Thyroid gland (tissue), 4 donors: ENCODE results near the gene ACYP1. TPM values are rescaled to one million over a fixed set of nuclear protein-coding genes. Genes with fewer than 3 reads are reported as not detected.

Experiments
- DNase-seq, 2 donors: peaks; one replicate each; pipeline ENCODE4 v3.0.0-alpha.2; 2019
- H3K27ac ChIP-seq, 3 donors: fragments of 200-600 bp; sonication (generic); 1 replicate in 2 of 3; 2 replicates in 1 of 3; pipeline ENCODE4 v1.5.1; 2016 to 2019; ENCODE audit warnings: mild to moderate bottlenecking in 1 of 3, moderate library complexity in 1 of 3
- H3K27me3 ChIP-seq: fragments of 200-600 bp; sonication (generic); one replicate; pipeline ENCODE4 v1.5.1; 2019
- H3K36me3 ChIP-seq, 2 donors: fragments of 200-600 bp; sonication (generic); one replicate each; pipeline ENCODE4 v1.5.1; 2016 to 2019
- H3K4me1 ChIP-seq, 2 donors: fragments of 200-600 bp; sonication (generic); one replicate each; pipeline ENCODE4 v1.5.1; 2017 to 2019
- H3K4me3 ChIP-seq, 3 donors: fragments of 200-600 bp; sonication (generic); replicated peaks in 1 of 3; 1 replicate in 2 of 3; 2 replicates in 1 of 3; pipeline ENCODE4 v1.5.1; 2016; ENCODE audit warnings: mild to moderate bottlenecking in 1 of 3
- H3K9me3 ChIP-seq: fragments of 200-600 bp; sonication (generic); one replicate; pipeline ENCODE4 v1.5.1; 2017
- POLR2A ChIP-seq, 2 donors: fragments of 450-650 bp; IDR thresholded peaks; one replicate each; pipeline ENCODE4 v1.6.1; 2017; ENCODE audit warnings: antibody characterized with exemption in 2 of 2, mild to moderate bottlenecking in 2 of 2, moderate library complexity in 1 of 2
- WGBS, 2 donors: methylation state at CpG; one replicate each; pipeline ENCODE4 v1.1.5; 2017; 5-methylcytosine and 5-hydroxymethylcytosine counted together
- intact Hi-C: fragments of 100-400 bp; cut with DNase I; formaldehyde crosslinking; loops from one replicate; pipeline ENCODE4 v1.15.1; 2023
- total RNA-seq, 4 donors: library from RNA; depleted of rRNA; stranded (reverse); fragments of >200 nt; gene quantifications; one replicate each; pipeline ENCODE4 v1.2.3, GENCODE V29; 2016
- TF ChIP-seq, protein P1 (sequence below), 6 experiments: fragments of 200-600 bp in 3 of 6; fragments of 450-650 bp in 3 of 6; sonication (generic) in 3 of 6; IDR thresholded peaks; one replicate each; pipeline ENCODE4 v1.5.1; 2016 to 2019; ENCODE audit warnings: antibody characterized with exemption in 6 of 6, mild to moderate bottlenecking in 2 of 6, inconsistent platforms in 1 of 6, moderate library complexity in 1 of 6

Gene ACYP1
- total RNA-seq, 4 donors from 2014 or later: 24.0 to 48.8 (median 36.1) TPM

DNA sequence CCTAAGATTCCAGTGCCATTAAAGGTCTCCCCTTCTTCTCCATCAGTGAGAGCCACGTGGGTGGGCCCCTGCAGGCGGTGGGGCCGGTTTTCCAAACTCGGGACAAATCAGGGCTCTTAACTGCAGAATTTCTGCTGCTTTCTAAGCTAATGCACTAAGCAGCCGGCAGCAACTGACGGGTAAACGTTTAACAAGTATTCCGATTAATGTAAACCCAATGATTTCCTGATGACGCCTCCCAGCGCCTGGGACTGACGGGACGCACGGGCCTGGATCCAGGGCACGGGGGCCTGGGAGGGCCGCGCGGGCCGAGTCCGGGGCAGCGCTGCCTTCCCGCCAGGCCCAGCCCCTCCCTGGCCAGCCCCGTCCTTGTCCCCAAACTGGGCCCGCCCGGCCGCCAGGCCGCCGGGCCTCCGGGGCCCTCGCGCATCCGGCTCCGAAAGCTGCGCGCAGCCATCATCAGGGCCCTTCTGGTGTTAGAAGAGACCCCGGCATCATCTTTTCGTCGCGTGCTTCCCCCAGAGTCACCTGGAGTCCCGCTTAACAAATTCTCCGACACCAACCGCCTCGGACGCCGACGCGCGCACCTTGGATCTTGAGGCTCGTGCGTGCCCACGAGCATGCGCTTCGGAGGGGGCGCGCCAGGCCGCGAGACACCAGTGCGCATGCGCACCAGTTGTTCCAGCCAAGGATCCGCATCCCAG lies 12.8 kb downstream of the ACYP1 start, which contains the start of gene MLH3:
TSS of gene MLH3 (minus strand) at position 616 of the 704 bp plus-strand sequence. CDS start 1,812 bp downstream, outside the sequence.
- intact Hi-C loops: no loop called here
- Histone ChIP-seq H3K4me1 (peaks cover 33 to 37% of the 10 kb centered on the region in 2 donors), H3K36me3 (no peaks in the 10 kb centered on the region), H3K27me3 (no peaks in the 10 kb centered on the region), H3K27ac (peak within 1 kb of the TSS; percentile 94 to 95 (median 95)), H3K9me3 (no peaks in the 10 kb centered on the region), H3K4me3 (peak within 1 kb of the TSS; percentile 44 to 50 (median 45))
- 2 to 3% methylated on average over 31 to 38 of the region's 59 CpGs for whole genome bisulfite sequencing, 2 donors
- DNase-seq: peak; percentile 90 to 92
- peak in 1 of 2 donors; percentile 91 for TF ChIP-seq POLR2A (IDR thresholded peaks at IDR 0.05)
- TF ChIP-seq, protein P1, sequence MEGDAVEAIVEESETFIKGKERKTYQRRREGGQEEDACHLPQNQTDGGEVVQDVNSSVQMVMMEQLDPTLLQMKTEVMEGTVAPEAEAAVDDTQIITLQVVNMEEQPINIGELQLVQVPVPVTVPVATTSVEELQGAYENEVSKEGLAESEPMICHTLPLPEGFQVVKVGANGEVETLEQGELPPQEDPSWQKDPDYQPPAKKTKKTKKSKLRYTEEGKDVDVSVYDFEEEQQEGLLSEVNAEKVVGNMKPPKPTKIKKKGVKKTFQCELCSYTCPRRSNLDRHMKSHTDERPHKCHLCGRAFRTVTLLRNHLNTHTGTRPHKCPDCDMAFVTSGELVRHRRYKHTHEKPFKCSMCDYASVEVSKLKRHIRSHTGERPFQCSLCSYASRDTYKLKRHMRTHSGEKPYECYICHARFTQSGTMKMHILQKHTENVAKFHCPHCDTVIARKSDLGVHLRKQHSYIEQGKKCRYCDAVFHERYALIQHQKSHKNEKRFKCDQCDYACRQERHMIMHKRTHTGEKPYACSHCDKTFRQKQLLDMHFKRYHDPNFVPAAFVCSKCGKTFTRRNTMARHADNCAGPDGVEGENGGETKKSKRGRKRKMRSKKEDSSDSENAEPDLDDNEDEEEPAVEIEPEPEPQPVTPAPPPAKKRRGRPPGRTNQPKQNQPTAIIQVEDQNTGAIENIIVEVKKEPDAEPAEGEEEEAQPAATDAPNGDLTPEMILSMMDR (IDR thresholded peaks at IDR 0.05): no peak

DNA sequence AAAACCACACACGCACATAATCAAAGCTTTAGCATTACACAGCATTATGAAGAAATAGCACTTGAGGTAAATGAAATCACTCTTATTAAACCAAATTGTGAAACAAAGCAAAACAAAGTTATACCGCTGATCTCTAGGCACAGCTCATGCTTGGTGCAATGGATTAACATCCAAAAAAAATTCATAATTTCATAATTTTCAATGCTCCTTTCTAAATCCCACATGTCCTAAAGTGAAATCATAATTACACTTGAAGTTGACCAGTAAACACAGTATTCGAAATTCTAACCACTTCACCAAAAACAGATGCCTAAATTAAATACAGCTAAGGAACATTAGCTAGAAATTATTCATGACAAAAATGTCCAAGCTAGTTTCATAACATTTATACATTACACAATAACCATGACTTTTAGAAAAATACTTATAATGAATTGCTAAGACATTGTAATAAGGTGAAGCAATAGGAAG lies 14.1 kb downstream of the ACYP1 start:
- Histone ChIP-seq H3K9me3 (no peaks in the 10 kb centered on the region), H3K27ac (peak overlapping the region; percentile 94 to 95 (median 95)), H3K27me3 (no peaks in the 10 kb centered on the region), H3K4me1 (peaks cover 43 to 46% of the 10 kb centered on the region in 2 donors), H3K4me3 (no peak overlapping the region), H3K36me3 (no peaks in the 10 kb centered on the region)
- no peak for DNase-seq
- TF ChIP-seq, protein P1 (IDR thresholded peaks at IDR 0.05): no peak
- no peak for TF ChIP-seq POLR2A (IDR thresholded peaks at IDR 0.05)
- intact Hi-C loops: no loop called here
- 86 to 87% methylated on average over 3 of the region's 3 CpGs for WGBS, 2 donors

DNA sequence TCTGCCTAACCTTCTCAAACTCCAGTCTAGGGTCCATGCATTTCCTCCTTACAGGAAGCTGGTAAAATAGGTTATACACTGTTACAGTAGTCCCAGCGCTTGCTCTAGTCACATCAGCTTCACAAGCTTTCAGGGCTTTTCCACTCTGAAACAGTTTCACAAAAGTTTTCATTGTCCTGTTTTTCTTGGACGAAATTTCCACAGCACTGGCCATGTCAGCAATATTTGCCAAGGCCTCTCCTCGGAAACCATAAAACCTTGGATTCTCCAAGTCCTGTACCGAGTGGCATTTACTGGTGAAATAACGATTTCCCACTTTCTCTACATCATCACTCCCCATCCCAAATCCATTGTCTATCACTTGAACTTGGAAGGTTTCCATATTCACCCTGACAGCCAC lies 14.7 kb downstream of the ACYP1 start:
- Histone ChIP-seq H3K4me3 (no peak overlapping the region), H3K9me3 (no peaks in the 10 kb centered on the region), H3K36me3 (no peaks in the 10 kb centered on the region), H3K27ac (peak overlapping the region; percentile 94 to 95 (median 95)), H3K27me3 (no peaks in the 10 kb centered on the region), H3K4me1 (peaks cover 49 to 52% of the 10 kb centered on the region in 2 donors)
- DNase-seq: no peak
- intact Hi-C loops: no loop called here
- WGBS, 2 donors: 51 to 52% methylated on average over 5 of the region's 5 CpGs
- TF ChIP-seq, protein P1 (IDR thresholded peaks at IDR 0.05): no peak
- peak in 1 of 2 donors; percentile 24 for TF ChIP-seq POLR2A (IDR thresholded peaks at IDR 0.05)

DNA sequence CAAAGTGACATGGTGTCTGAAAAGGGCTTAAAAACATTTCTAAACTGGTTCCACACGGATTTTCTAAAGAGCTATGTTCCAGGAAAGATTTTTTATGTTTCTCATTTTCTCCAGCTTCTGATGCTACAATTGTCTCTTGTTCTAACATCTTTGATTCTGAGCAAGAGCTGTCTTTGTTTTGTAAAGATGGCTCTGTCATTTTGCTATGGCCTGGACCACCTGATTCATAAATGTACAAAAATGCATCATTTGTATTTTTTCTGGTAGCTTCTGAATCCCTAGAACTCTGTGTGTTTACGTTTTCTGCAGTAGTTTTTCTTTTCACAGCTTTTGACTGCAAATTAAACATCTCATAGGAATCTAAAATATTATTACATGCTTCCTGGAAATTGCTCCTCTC lies 15.7 kb downstream of the ACYP1 start:
- peaks cover 49 to 53% of the 10 kb centered on the region in 2 donors for H3K4me1 ChIP-seq
- no peak for TF ChIP-seq POLR2A (IDR thresholded peaks at IDR 0.05)
- TF ChIP-seq, protein P1 (IDR thresholded peaks at IDR 0.05): no peak
- intact Hi-C loops: no loop called here
- H3K36me3 ChIP-seq: no peaks in the 10 kb centered on the region
- DNase-seq: no peak
- H3K27ac ChIP-seq: peak overlapping the region in 1 of 3 donors; percentile 95
- no peak overlapping the region for H3K4me3 ChIP-seq
- H3K9me3 ChIP-seq: no peaks in the 10 kb centered on the region
- no peaks in the 10 kb centered on the region for H3K27me3 ChIP-seq
- WGBS, 2 donors: 92 to 93% methylated on average over 2 of the region's 2 CpGs

DNA sequence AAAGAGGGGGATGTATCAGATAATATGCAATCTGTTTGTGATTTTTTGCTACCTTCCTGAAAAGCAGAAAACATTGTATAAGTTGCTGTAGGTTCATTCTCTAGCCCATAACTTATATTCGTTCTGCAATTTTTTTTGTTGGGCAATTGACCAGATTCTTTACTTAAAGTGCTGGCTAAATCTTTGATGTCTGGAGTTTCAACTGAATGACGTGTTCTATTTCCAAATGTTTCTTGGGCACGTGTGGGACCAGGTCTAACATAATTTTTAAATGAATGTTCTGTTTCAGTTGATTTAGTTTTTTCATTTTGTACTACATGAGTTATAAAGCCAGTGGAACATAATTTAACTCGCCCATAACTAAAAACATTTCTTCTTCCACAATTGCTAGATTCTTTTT lies 16.3 kb downstream of the ACYP1 start:
- H3K36me3 ChIP-seq: no peaks in the 10 kb centered on the region
- H3K4me1 ChIP-seq: peaks cover 49 to 53% of the 10 kb centered on the region in 2 donors
- no peak overlapping the region for H3K4me3 ChIP-seq
- TF ChIP-seq, protein P1 (IDR thresholded peaks at IDR 0.05): no peak
- TF ChIP-seq POLR2A (IDR thresholded peaks at IDR 0.05): no peak
- no peaks in the 10 kb centered on the region for H3K27me3 ChIP-seq
- no peak for DNase-seq
- no peak overlapping the region for H3K27ac ChIP-seq
- no peaks in the 10 kb centered on the region for H3K9me3 ChIP-seq
- 94 to 99% methylated on average over 4 of the region's 4 CpGs for WGBS, 2 donors
- intact Hi-C loops: no loop called here
